Measurements from ENCODE around the gene SOS1.

Gene SOS1

DNA sequence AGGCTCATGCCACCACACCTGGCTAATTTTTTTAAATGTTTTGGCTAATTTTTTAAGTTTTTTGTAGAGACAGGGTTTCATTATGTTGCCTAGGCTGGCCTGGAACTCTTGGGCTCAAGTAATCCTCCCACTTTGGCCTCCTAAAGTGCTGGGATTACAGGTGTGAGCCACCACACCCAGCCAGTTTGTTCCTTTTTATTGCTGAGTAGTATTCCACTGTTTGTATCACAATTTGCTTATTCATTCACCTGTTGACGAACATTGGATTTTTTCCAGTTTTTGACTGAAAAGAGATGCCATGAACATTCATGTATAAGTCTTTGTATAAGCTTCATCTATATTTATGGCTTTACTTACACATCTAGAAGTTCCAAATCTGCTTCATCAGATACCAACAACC is 5.3 kb downstream of the SOS1 start:
- DNase-seq (ENCODE audit: low read depth) = no peak
- TF ChIP-seq, protein P1, sequence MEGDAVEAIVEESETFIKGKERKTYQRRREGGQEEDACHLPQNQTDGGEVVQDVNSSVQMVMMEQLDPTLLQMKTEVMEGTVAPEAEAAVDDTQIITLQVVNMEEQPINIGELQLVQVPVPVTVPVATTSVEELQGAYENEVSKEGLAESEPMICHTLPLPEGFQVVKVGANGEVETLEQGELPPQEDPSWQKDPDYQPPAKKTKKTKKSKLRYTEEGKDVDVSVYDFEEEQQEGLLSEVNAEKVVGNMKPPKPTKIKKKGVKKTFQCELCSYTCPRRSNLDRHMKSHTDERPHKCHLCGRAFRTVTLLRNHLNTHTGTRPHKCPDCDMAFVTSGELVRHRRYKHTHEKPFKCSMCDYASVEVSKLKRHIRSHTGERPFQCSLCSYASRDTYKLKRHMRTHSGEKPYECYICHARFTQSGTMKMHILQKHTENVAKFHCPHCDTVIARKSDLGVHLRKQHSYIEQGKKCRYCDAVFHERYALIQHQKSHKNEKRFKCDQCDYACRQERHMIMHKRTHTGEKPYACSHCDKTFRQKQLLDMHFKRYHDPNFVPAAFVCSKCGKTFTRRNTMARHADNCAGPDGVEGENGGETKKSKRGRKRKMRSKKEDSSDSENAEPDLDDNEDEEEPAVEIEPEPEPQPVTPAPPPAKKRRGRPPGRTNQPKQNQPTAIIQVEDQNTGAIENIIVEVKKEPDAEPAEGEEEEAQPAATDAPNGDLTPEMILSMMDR (IDR thresholded peaks at IDR 0.05; ENCODE audit: low read depth, low read length, missing control alignments) = no peak
- H3K4me3 ChIP-seq (ENCODE audit: low read depth, low read length) = no peak overlapping the region

DNA sequence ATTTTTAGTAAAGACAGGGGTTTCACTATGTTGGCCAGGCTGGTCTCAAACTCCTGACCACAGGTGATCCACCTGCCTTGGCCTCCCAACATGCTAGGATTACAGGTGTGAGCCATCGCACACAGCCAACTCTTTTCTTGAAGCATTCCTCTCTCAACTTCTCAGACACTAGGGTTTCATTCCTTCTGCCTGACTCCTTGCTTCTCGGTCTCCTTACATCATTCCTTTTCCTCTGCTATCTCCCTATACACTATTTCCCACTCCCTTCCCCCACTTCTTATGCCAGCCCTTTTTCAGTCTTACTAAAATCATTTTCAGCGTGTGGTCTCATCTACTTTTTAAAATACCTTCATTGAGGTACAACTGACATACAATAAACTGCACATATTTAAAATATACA is 6.1 kb downstream of the SOS1 start:
- TF ChIP-seq, protein P1 (IDR thresholded peaks at IDR 0.05; ENCODE audit: low read depth, low read length, missing control alignments) = no peak
- H3K4me3 ChIP-seq (ENCODE audit: low read depth, low read length) = no peak overlapping the region
- no peak for DNase-seq (ENCODE audit: low read depth)

DNA sequence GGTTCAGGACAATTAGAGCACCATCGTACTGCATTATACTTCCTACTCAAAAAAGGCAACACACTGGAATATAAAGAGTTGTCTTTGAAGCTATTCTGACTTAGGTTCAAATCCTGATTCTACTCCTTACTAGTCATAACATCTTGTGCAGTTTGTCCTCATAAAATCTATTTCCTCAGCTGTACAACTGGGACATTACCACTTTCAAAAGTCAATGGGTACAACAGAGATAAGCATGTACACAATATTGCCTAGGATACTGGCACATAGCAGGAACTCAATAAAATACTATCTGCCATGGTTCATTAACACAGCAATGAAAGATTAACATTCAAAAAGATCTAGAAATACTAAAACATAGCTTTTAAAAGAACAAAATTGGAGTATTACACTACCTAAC is 11.3 kb downstream of the SOS1 start:
- TF ChIP-seq, protein P1 (IDR thresholded peaks at IDR 0.05; ENCODE audit: low read depth, low read length, missing control alignments) = no peak
- no peak for DNase-seq (ENCODE audit: low read depth)
- H3K4me3 ChIP-seq (ENCODE audit: low read depth, low read length) = no peak overlapping the region

DNA sequence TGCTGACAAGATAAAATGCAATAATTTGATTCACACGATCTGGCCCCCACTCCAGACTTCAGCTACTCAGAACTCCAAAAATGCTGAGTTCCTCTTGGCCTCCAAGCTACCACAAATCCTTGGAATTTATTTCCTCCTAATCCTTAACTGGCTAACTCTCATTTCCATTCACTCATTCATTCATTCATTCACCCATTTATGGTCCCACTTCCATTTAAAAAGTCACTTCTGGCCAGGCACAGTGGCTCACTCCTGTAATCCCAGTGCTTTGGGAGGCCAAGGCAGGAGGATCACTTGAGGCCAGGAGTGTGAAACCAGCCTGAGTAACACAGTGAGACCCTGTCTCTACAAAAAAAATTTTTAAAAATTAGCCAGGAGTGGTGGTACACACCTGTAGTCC is 12.5 kb downstream of the SOS1 start:
- TF ChIP-seq, protein P1 (IDR thresholded peaks at IDR 0.05; ENCODE audit: low read depth, low read length, missing control alignments) = no peak
- no peak overlapping the region for H3K4me3 ChIP-seq (ENCODE audit: low read depth, low read length)
- DNase-seq (ENCODE audit: low read depth) = no peak

DNA sequence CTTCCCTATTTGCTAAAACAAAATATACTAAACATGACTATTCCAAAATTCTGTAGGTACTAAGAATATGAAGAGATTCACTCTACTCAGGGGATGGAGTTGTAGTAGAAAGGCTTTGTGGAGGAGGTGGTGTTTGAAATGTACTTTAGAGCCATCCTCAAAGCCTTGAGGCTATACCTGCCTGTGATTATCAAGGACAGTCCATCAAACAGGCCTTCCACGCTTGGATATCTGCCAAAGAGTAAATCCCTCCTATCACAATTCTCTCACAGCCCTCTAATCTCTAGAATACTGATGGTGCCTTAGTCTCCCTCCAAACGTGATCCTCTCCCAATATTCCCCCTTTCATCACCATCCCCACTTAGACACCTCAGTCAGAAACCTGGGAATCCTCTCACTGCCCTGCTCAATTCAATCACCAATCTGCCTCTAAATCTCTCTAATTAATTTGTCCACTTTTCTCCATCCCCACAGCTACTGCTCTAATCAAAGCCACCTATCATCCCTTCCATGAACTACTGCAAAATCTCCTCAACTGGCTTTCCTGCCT is 13.1 kb downstream of the SOS1 start:
- TF ChIP-seq, protein P1 (IDR thresholded peaks at IDR 0.05; ENCODE audit: low read depth, low read length, missing control alignments) = no peak
- H3K4me3 ChIP-seq (ENCODE audit: low read depth, low read length) = no peak overlapping the region
- no peak for DNase-seq (ENCODE audit: low read depth)

DNA sequence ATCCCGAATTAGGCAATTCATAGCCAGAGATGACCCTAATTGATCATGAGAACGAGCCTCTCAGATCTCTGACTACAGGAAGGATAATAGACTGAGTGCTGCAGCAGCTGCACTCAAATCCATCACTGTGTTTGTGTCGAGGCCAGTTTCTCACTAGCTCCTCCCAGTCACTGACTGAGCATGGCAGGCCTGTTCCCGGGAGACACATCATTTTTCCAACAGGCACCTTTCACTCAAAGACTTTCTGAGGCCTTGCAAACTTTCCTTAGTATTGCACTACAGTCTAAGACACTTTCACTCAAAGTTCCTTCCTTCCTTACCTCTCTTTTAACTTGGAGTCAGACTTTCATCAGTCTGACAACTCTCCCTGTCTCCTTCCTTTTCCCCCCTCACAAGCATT is 13.7 kb downstream of the SOS1 start:
- TF ChIP-seq, protein P1 (IDR thresholded peaks at IDR 0.05; ENCODE audit: low read depth, low read length, missing control alignments) = no peak
- no peak overlapping the region for H3K4me3 ChIP-seq (ENCODE audit: low read depth, low read length)
- no peak for DNase-seq (ENCODE audit: low read depth)
